Brain microvascular endothelial cell (primary cell): ENCODE data around the gene FBXW8.

Experiments used
- DNase-seq: peaks from one replicate; pipeline ENCODE4 v3.0.0-alpha.2; 2020
- H3K27ac ChIP-seq: fragments of 250-450 bp; sonication (Bioruptor Pico); 2 replicates; pipeline ENCODE4 v1.5.1; 2020; ENCODE audit warnings: mild to moderate bottlenecking, moderate library complexity
- H3K27me3 ChIP-seq: fragments of 250-450 bp; sonication (Bioruptor Pico); replicated peaks from 2 replicates; pipeline ENCODE4 v1.5.1; 2020; ENCODE audit warnings: mild to moderate bottlenecking
- H3K36me3 ChIP-seq: fragments of 250-450 bp; sonication (Bioruptor Pico); replicated peaks from 2 replicates; pipeline ENCODE4 v1.5.1; 2020; ENCODE audit warnings: mild to moderate bottlenecking
- H3K4me3 ChIP-seq: 2 replicates; pipeline ENCODE4 v1.5.1; 2011; ENCODE audit warnings: low read depth, mild to moderate bottlenecking, control low read depth, low read length, moderate library complexity
- CTCF ChIP-seq: IDR thresholded peaks from 2 replicates; pipeline ENCODE4 v1.5.1; 2011; ENCODE audit warnings: low read depth, mild to moderate bottlenecking, moderate library complexity, low read length, control low read depth, inconsistent platforms; ENCODE audit errors: missing control alignments
- in situ Hi-C: cut with HindIII; loops from 2 replicates; pipeline ENCODE4 v1.10.0; 2017; ENCODE audit warnings: low sequenced_read_pairs, low pct_ligation_motif_present

FBXW8 gene

DNA sequence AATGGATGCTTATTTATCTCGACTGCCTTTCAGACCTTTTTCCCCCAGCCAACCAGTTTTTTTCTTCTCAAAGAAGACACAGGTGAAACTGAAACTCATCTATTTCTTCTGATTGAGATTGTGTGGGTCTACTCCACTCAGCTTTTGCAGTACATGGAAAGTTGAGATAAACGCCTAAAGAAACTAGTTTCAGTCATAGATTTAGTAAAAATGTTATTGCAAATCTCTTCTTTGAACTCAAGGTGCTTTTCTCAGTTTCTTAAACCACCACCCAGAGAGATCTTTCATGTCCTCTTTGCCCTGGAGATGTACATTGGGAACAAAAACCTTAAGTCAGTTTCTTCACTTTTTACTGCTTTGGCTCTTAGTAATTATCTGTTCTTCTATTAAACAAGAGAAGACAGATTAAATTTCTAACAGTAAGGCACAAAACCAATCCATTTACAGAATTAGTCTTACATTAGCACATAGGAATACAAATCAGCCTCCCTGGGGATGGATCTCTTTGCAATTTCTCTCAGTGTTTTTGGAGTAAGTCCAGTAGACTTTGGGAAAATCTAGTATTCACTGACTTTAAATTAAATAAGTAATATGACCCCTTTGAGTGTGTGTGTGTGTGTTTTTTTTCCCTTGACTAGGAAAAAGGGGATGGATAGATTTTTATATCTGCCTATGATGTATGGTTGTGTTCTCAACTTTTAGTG, 11.6 kb downstream of the FBXW8 start:
- in situ Hi-C loops = no loop called here
- no peak overlapping the region for H3K4me3 ChIP-seq
- H3K27me3 ChIP-seq = no peaks in the 10 kb centered on the region
- H3K36me3 ChIP-seq = no peaks in the 10 kb centered on the region
- TF ChIP-seq CTCF = no peak
- no peak for DNase-seq
- H3K27ac ChIP-seq = no peak overlapping the region

GRCh38 chr12:116924558-116925453, 14.1 kb downstream of the FBXW8 start:
- peak; percentile 84 for DNase-seq
- H3K27me3 ChIP-seq = no peaks in the 10 kb centered on the region
- in situ Hi-C loops = no loop called here
- H3K36me3 ChIP-seq = peaks cover 4% of the 10 kb centered on the region
- no peak overlapping the region for H3K4me3 ChIP-seq
- TF ChIP-seq CTCF = no peak
- peak overlapping the region; percentile 22 for H3K27ac ChIP-seq

GRCh38 chr12:116926283-116927243, 15.8 kb downstream of the FBXW8 start:
- TF ChIP-seq CTCF = no peak
- no peak overlapping the region for H3K27ac ChIP-seq
- no peaks in the 10 kb centered on the region for H3K27me3 ChIP-seq
- H3K4me3 ChIP-seq = no peak overlapping the region
- in situ Hi-C loops = no loop called here
- DNase-seq = no peak
- H3K36me3 ChIP-seq = peaks cover 4% of the 10 kb centered on the region

DNA sequence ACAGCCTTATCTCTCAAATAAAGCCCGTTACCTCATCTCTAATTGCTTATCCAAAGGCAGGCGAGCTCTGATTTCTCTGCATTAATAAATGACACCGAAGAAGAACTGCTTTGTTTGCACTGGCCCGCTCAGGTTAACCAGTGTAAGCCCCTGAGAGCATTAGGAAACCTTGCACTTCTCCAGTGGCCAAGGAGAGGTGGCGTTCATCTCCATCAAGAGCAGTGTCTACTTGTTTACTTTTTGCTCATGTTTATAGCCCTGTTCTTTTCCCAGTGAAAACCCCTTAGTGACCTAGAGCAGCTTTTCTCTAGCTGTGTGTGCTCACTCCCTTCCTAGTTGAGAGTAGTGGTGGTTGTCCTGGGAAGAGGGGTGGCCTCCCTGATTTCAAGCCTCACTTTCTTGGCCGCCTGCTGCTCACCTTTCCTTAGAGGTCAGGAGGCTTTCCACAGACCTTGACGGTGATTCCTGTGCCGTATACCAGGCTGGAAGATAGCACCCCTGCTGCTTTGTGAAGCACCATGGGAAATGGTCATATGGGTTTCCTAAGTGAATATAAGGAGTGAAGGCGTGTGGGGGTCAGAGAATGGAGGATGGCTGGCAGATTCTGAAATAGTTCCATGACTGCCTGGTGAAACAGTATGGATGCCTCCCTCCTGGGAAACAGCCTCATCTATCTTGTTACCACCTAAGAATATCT, 16.6 kb downstream of the FBXW8 start:
- no peak for DNase-seq
- TF ChIP-seq CTCF = no peak

DNA sequence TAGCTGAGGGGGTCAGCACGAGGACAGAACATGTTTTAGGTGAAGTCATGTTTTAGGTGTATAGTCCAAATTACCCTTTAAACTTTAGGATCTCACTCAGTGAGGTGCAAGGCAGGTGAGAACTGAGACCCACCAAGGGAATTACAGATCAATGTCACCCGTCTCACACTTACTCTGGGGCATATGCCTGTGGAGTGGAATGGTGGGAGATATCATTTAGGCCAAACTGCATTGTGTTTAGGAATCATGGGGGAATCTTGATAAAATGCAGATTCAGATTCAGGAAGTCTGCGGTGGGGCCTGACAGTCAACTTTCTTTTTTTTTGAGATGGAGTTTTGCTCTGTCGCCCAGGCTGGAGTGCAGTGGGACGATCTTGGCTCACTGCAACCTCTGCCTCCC, 17.8 kb downstream of the FBXW8 start:
- Histone ChIP-seq H3K27me3 (no peaks in the 10 kb centered on the region), H3K36me3 (peaks cover 4% of the 10 kb centered on the region), H3K4me3 (no peak overlapping the region), H3K27ac (no peak overlapping the region)
- no peak for TF ChIP-seq CTCF
- in situ Hi-C loops = no loop called here
- no peak for DNase-seq

More for the DNA sequence above, 16.6 kb downstream of the FBXW8 start:
- in situ Hi-C loops = no loop called here
- H3K4me3 ChIP-seq = no peak overlapping the region
- H3K27me3 ChIP-seq = no peaks in the 10 kb centered on the region
- H3K27ac ChIP-seq = no peak overlapping the region
- H3K36me3 ChIP-seq = peaks cover 4% of the 10 kb centered on the region
